ENCODE results near the gene KIF21B. TPM values are rescaled to one million over a fixed set of nuclear protein-coding genes. Genes with fewer than 3 reads are reported as not detected.

KIF21B gene
- total and polyA plus RNA-seq, 9 of the 15 experiments (the other 6 are each of a cell fraction or from before 2014, with no cell fraction given): 0.46 to 13.4 (median 5.9) TPM

- TF ChIP-seq CGGBP1 (CRISPR knock-in tag; IDR thresholded peaks at IDR 0.05) (no peak), COPS2 (conservative IDR thresholded peaks at IDR 0.05) (no peak), ZNF316 (IDR thresholded peaks at IDR 0.05) (no peak), ARID3B (CRISPR knock-in tag; IDR thresholded peaks at IDR 0.05; ENCODE audit: borderline replicate concordance) (no peak), HMG20B (CRISPR knock-in tag; IDR thresholded peaks at IDR 0.05) (no peak), FOXJ2 (tag; IDR thresholded peaks at IDR 0.05) (peak; percentile 66), ZNF384 (IDR thresholded peaks at IDR 0.05; ENCODE audit: low read depth, low read length) (no peak), ZKSCAN8 (CRISPR knock-in tag; IDR thresholded peaks at IDR 0.05) (no peak), HNRNPH1 (optimal IDR thresholded peaks at IDR 0.05; ENCODE audit: low read depth, low read length) (no peak), KLF10 (CRISPR knock-in tag; IDR thresholded peaks at IDR 0.05) (no peak), ZNF23 (CRISPR knock-in tag; IDR thresholded peaks at IDR 0.05) (no peak), GABPA (tag; conservative IDR thresholded peaks at IDR 0.05; ENCODE audit: low read depth) (no peak), TRIM24 (IDR thresholded peaks at IDR 0.05) (no peak), PRDM10 (IDR thresholded peaks at IDR 0.05; ENCODE audit: partially characterized antibody) (peak; percentile 21), ZNF77 (CRISPR knock-in tag; IDR thresholded peaks at IDR 0.05) (no peak), NR0B1 (IDR thresholded peaks at IDR 0.05; ENCODE audit: partially characterized antibody) (no peak), ATF2 (CRISPR knock-in tag; IDR thresholded peaks at IDR 0.05) (no peak), TAF7 (tag; IDR thresholded peaks at IDR 0.05) (no peak), BHLHE40 (IDR thresholded peaks at IDR 0.05; ENCODE audit: low read length) (no peak), BCOR (IDR thresholded peaks at IDR 0.05) (no peak), C11orf30 (IDR thresholded peaks at IDR 0.05; ENCODE audit: low read depth) (no peak), ETS2 (tag; IDR thresholded peaks at IDR 0.05; ENCODE audit: borderline replicate concordance, poor library complexity, severe bottlenecking) (no peak), BACH1 (tag; IDR thresholded peaks at IDR 0.05) (no peak), CHCHD3 (CRISPR knock-in tag; IDR thresholded peaks at IDR 0.05) (no peak), ZNF561 (CRISPR knock-in tag; conservative IDR thresholded peaks at IDR 0.05) (no peak)
Observed at GRCh38 chr1:201006450-201006849, 17.1 kb downstream of the KIF21B start (continued).
